Karpas-422 (cell line): ENCODE measurements around the gene MASP1. TPM values are rescaled to one million over a fixed set of nuclear protein-coding genes. Genes with fewer than 3 reads are reported as not detected.

ENCODE experiments used
- DNase-seq: peaks from one replicate; pipeline ENCODE4 v3.0.0-alpha.2; 2015
- H2AFZ ChIP-seq: fragments of 200-600 bp; sonication (generic); 2 replicates; pipeline ENCODE4 v1.6.1; 2014; ENCODE audit warnings: antibody characterized with exemption, low read length, mixed read lengths
- H3K27ac ChIP-seq: fragments of 200-600 bp; sonication (generic); 2 replicates; pipeline ENCODE4 v1.5.1; 2014; ENCODE audit warnings: mild to moderate bottlenecking, low read length, moderate library complexity
- H3K27me3 ChIP-seq: fragments of 200-600 bp; sonication (generic); 2 replicates; pipeline ENCODE4 v1.6.1; 2014; ENCODE audit warnings: low read length, mixed read lengths
- H3K36me3 ChIP-seq: fragments of 200-600 bp; sonication (generic); 2 replicates; pipeline ENCODE4 v1.6.1; 2014; ENCODE audit warnings: low read length, mixed read lengths; ENCODE audit not compliant: insufficient read depth
- H3K4me1 ChIP-seq: fragments of 200-600 bp; sonication (generic); 2 replicates; pipeline ENCODE4 v1.6.1; 2014; ENCODE audit warnings: mild to moderate bottlenecking, low read length, mixed read lengths
- H3K4me2 ChIP-seq: fragments of 200-600 bp; sonication (generic); 2 replicates; pipeline ENCODE4 v1.6.1; 2014; ENCODE audit warnings: low read length, low read depth, mild to moderate bottlenecking; ENCODE audit not compliant: poor library complexity, severe bottlenecking
- H3K4me3 ChIP-seq: fragments of 200-600 bp; sonication (generic); 2 replicates; pipeline ENCODE4 v1.5.1; 2014; ENCODE audit warnings: mild to moderate bottlenecking, antibody characterized with exemption, low read length, mixed read lengths
- H3K79me2 ChIP-seq: fragments of 200-600 bp; sonication (generic); 2 replicates; pipeline ENCODE4 v1.6.1; 2014; ENCODE audit warnings: mild to moderate bottlenecking, low read length, mixed read lengths
- H3K9ac ChIP-seq: fragments of 200-600 bp; sonication (generic); 2 replicates; pipeline ENCODE4 v1.6.0; 2014; ENCODE audit warnings: low read length
- H3K9me2 ChIP-seq: fragments of 200-600 bp; sonication (generic), shearing (Covaris generic); replicated peaks from 2 replicates; pipeline ENCODE4 v1.6.0; 2014; ENCODE audit warnings: mild to moderate bottlenecking, low read length, moderate library complexity; ENCODE audit not compliant: insufficient read depth
- H3K9me3 ChIP-seq: fragments of 300-700, 200-600 bp; sonication (generic); 2 replicates; pipeline ENCODE4 v1.6.1; 2014; ENCODE audit warnings: low read length, mixed read lengths
- H4K20me1 ChIP-seq: fragments of 200-600 bp; sonication (generic); 2 replicates; pipeline ENCODE4 v1.6.1; 2014; ENCODE audit warnings: mild to moderate bottlenecking, antibody characterized with exemption, low read length, low read depth; ENCODE audit not compliant: insufficient read depth
- total RNA-seq: library from RNA; depleted of rRNA; stranded (reverse); fragments of >200 nt; shearing (Covaris generic); gene quantifications from 2 replicates; pipeline ENCODE4 v1.2.3, GENCODE V29; 2014; ENCODE audit warnings: low replicate concordance

Gene MASP1
- total RNA-seq, 1 experiment from 2014 or later = not detected

DNA sequence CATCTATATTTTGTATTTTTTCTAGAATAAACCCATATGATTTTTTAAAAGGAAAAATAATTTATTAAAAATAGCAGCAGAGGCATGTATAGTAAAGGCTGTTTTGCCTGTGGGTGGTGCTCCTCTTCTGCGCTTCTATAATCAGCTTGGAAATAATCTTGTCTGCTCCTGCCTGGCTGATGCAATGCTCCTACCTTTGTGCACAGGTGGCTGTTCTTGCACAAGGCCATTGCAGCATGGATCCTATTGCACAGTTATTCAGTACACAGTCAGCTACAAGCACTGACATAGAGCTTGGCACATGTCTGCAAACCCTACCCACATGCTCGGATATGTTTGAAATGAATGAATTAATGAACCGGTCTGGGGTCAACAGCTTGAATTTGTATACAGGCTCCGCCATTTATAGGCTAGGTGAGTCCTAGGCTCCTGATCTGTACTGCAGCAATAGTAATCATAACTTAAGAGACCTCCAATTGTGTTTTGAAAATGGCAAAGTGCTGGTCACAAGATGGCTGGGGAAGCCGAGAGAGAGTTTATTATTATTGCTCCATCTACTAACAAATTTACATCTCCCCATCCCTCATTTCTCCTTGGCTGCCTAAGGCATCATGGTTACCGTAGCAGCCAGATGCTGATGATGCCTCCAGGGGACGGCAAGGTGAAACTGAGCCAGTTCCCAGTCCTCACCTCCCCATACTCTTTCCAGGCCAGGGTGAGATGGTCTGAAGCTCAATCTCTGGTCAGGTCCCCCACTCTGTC lies 94.8 kb downstream of the MASP1 start:
- Histone ChIP-seq H3K4me3 (no peak overlapping the region), H2AFZ (no peak overlapping the region), H4K20me1 (no peaks in the 10 kb centered on the region), H3K9me3 (no peaks in the 10 kb centered on the region), H3K27me3 (no peaks in the 10 kb centered on the region), H3K9me2 (no peaks in the 10 kb centered on the region), H3K9ac (no peak overlapping the region), H3K36me3 (no peaks in the 10 kb centered on the region), H3K27ac (no peak overlapping the region), H3K79me2 (no peaks in the 10 kb centered on the region), H3K4me1 (no peaks in the 10 kb centered on the region), H3K4me2 (no peak overlapping the region)
- DNase-seq = no peak

DNA sequence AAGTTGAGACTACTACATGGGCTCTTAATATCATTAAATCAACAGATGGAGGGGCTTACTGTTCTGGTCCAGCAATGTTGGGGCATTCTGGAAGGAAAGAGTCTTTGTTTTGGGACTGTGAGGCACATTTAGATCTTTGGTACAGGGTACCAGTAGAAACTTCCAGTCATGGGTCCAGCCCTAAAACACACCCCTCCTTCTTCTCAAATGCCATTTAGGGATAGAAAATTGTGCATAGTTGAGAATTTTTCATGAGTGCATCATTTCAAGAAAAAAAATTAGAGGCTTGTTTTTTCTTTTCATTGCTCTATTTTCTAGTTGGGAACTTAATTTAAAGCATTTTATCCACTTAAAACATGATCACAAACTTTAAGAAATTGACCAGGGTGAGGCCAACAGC lies 98.4 kb downstream of the MASP1 start:
- no peak for DNase-seq
- no peaks in the 10 kb centered on the region for H3K27me3 ChIP-seq

GRCh38 chr3:187191271-187191670 lies 100.3 kb downstream of the MASP1 start:
- no peak overlapping the region for H3K4me2 ChIP-seq
- H2AFZ ChIP-seq = no peak overlapping the region
- H3K4me3 ChIP-seq = no peak overlapping the region
- H3K9me2 ChIP-seq = no peaks in the 10 kb centered on the region
- H3K27ac ChIP-seq = no peak overlapping the region
- no peaks in the 10 kb centered on the region for H3K36me3 ChIP-seq
- no peaks in the 10 kb centered on the region for H3K9me3 ChIP-seq
- no peaks in the 10 kb centered on the region for H3K27me3 ChIP-seq
- no peaks in the 10 kb centered on the region for H4K20me1 ChIP-seq
- DNase-seq = no peak
- no peaks in the 10 kb centered on the region for H3K79me2 ChIP-seq
- H3K9ac ChIP-seq = no peak overlapping the region
- H3K4me1 ChIP-seq = peaks cover 44% of the 10 kb centered on the region

More for the DNA sequence above, 98.4 kb downstream of the MASP1 start:
- H3K9me3 ChIP-seq = no peaks in the 10 kb centered on the region
- no peak overlapping the region for H3K4me2 ChIP-seq
- H3K79me2 ChIP-seq = no peaks in the 10 kb centered on the region
- no peaks in the 10 kb centered on the region for H4K20me1 ChIP-seq
- no peaks in the 10 kb centered on the region for H3K9me2 ChIP-seq
- no peak overlapping the region for H3K9ac ChIP-seq
- H3K4me3 ChIP-seq = no peak overlapping the region
- H3K36me3 ChIP-seq = no peaks in the 10 kb centered on the region
- no peak overlapping the region for H2AFZ ChIP-seq
- H3K27ac ChIP-seq = no peak overlapping the region
- peaks cover 25% of the 10 kb centered on the region for H3K4me1 ChIP-seq

DNA sequence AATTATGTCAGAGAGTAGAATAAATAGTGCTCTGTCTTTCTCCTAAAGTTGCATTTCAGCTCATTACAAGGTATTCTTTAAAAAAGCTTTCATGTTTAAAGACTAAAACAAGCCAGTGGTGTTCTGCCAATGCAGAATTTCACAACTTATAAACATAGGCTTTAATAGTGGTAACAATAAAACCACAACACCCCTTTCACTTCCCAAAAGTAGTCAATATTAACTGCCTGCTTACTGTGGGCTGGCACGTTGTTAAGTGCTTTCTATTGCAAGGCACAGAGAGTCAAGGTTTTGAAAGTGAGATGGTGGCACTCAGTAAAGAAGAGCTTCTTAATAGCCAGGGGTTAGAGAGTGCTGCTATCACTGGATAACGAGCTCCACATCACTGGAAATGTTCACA lies 102.6 kb downstream of the MASP1 start:
- Histone ChIP-seq H3K9ac (peak overlapping the region; percentile 30; the same call in 1 of the 2 replicates), H3K4me1 (peaks cover 65% of the 10 kb centered on the region), H3K27me3 (no peaks in the 10 kb centered on the region), H3K4me3 (peak overlapping the region; percentile 29), H3K4me2 (peak overlapping the region; percentile 66), H3K36me3 (no peaks in the 10 kb centered on the region), H3K27ac (peak overlapping the region; percentile 71), H3K79me2 (no peaks in the 10 kb centered on the region), H4K20me1 (no peaks in the 10 kb centered on the region), H3K9me3 (no peaks in the 10 kb centered on the region), H3K9me2 (no peaks in the 10 kb centered on the region), H2AFZ (peak overlapping the region; percentile 69; the same call in 1 of the 2 replicates)
- peak; percentile 83 for DNase-seq

DNA sequence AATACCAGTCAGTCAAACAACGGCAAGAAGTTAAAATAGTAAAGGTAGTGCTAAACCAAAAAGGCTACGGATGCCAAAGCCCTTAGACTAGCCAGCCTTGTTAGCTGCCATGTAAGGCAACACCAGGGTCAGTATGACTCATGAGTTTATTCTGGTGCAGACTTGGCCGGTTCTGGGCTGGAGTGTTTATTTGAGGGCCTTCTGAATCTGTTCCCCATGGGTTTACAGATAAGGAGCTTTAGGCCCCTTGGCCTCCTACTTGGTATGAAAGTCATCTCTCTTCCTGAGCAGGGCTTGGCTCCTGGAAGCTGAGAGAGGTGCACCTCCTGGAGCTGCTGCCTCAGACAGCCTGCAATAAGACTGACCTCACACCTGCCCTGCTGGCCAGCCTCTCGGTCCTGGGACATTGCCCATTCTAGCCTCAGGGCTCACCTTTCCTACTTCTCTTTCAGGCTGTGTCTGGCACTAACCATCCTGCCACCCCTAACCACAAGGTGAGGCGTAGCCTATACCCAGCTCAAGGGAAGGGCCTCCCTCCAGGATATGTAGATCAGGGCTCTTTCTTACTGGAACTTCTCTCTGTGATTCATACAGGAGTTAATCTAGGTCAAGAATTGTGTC lies 104.6 kb downstream of the MASP1 start:
- peak overlapping the region; percentile 10; the same call in 1 of the 2 replicates for H3K4me3 ChIP-seq
- H4K20me1 ChIP-seq = no peaks in the 10 kb centered on the region
- no peaks in the 10 kb centered on the region for H3K9me3 ChIP-seq
- H3K9ac ChIP-seq = peak overlapping the region; percentile 15
- peak; percentile 77 for DNase-seq
- H3K36me3 ChIP-seq = no peaks in the 10 kb centered on the region
- H3K4me2 ChIP-seq = peak overlapping the region; percentile 57
- H3K9me2 ChIP-seq = no peaks in the 10 kb centered on the region
- H3K27ac ChIP-seq = peak overlapping the region; percentile 78
- H2AFZ ChIP-seq = peak overlapping the region; percentile 39
- peaks cover 85% of the 10 kb centered on the region for H3K4me1 ChIP-seq
- no peaks in the 10 kb centered on the region for H3K79me2 ChIP-seq
- no peaks in the 10 kb centered on the region for H3K27me3 ChIP-seq

GRCh38 chr3:187186375-187186774 lies 105.2 kb downstream of the MASP1 start:
- Histone ChIP-seq H3K4me2 (peak overlapping the region; percentile 57), H3K36me3 (no peaks in the 10 kb centered on the region), H3K79me2 (no peaks in the 10 kb centered on the region), H3K9ac (peak overlapping the region; percentile 15), H3K4me1 (peaks cover 90% of the 10 kb centered on the region), H3K4me3 (peak overlapping the region; percentile 10; the same call in 1 of the 2 replicates), H4K20me1 (no peaks in the 10 kb centered on the region), H3K9me3 (no peaks in the 10 kb centered on the region), H2AFZ (peak overlapping the region; percentile 39), H3K27me3 (no peaks in the 10 kb centered on the region), H3K27ac (peak overlapping the region; percentile 78), H3K9me2 (no peaks in the 10 kb centered on the region)
- DNase-seq = peak; percentile 65

DNA sequence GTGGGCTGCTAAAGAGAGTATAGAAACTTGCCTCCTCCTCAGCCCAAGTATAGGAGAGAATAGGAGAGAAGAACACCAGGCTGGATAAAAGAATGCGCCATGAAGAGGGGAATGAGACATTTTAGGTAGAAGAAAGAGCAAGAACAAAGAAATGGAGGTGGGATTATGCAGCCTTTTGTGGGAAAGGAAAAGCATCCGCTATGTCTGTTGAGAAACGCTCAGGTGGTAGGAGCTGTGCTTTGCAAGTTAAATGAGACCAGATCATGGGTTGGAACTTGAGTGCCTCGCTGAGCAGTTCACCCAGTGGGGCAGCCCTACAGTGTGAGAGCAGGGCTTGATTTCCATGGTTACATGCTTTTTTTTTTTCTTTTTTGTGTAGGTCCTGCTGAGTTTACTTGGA lies 105.8 kb downstream of the MASP1 start:
- Histone ChIP-seq H3K4me2 (peak overlapping the region; percentile 57), H3K27ac (peak overlapping the region; percentile 78), H3K36me3 (no peaks in the 10 kb centered on the region), H3K4me1 (peaks cover 90% of the 10 kb centered on the region), H2AFZ (no peak overlapping the region), H3K79me2 (no peaks in the 10 kb centered on the region), H3K9me2 (no peaks in the 10 kb centered on the region), H3K9ac (peak overlapping the region; percentile 15), H3K4me3 (peak overlapping the region; percentile 10), H3K9me3 (no peaks in the 10 kb centered on the region), H4K20me1 (no peaks in the 10 kb centered on the region), H3K27me3 (no peaks in the 10 kb centered on the region)
- DNase-seq = peak; percentile 89
